Measurements from ENCODE around the gene AGBL1. TPM values are rescaled to one million over a fixed set of nuclear protein-coding genes. Genes with fewer than 3 reads are reported as not detected.

The AGBL1 gene
- total RNA-seq, 3 donors from 2014 or later (not counting 1 experiment from before 2014, with no cell fraction given) = not detected

- H3K27me3 Mint-ChIP-seq (ENCODE audit: low read depth in 2 of 2) = peaks cover 0 to 7% of the 10 kb centered on the region in 2 donors
- no peaks in the 10 kb centered on the region for H3K4me1 ChIP-seq (ENCODE audit: control insufficient read depth, insufficient read depth, low read length)
- DNase-seq = no peak
- H3K27ac Mint-ChIP-seq = no peak overlapping the region
- no peak for TF ChIP-seq CTCF (IDR thresholded peaks at IDR 0.05)
- H3K36me3 ChIP-seq (ENCODE audit: control insufficient read depth, insufficient read depth, low read length) = no peaks in the 10 kb centered on the region
- H3K4me1 Mint-ChIP-seq = no peaks in the 10 kb centered on the region
- no peak overlapping the region for H3K4me3 ChIP-seq (ENCODE audit: low read length)
- intact Hi-C loops (cut with micrococcal nuclease) = no loop called here
- H3K9me3 ChIP-seq (ENCODE audit: control insufficient read depth, insufficient read depth, low read length) = no peaks in the 10 kb centered on the region
- H3K4me3 Mint-ChIP-seq = no peak overlapping the region
- no peak overlapping the region for H3K27ac ChIP-seq (ENCODE audit: low read length)
- 35% methylated on average over 6 of the region's 6 CpGs for whole genome bisulfite sequencing (ENCODE audit: insufficient coverage)
- H3K36me3 Mint-ChIP-seq = no peaks in the 10 kb centered on the region
- H3K27me3 ChIP-seq (ENCODE audit: control insufficient read depth, insufficient read depth, low read length) = no peaks in the 10 kb centered on the region
- peaks cover 0 to 5% of the 10 kb centered on the region in 2 donors for H3K9me3 Mint-ChIP-seq
- ATAC-seq = no peak
Observed at GRCh38 chr15:86316726-86317383, 237.2 kb downstream of the AGBL1 start.

GRCh38 chr15:86317384-86317740 lies 237.7 kb downstream of the AGBL1 start:
- 66% methylated on average over 4 of the region's 4 CpGs for WGBS (ENCODE audit: insufficient coverage)
- H3K9me3 Mint-ChIP-seq = peaks cover 0 to 5% of the 10 kb centered on the region in 2 donors
- intact Hi-C loops (cut with micrococcal nuclease) = no loop called here
- DNase-seq (no peak), ATAC-seq (no peak)
- no peaks in the 10 kb centered on the region for H3K36me3 Mint-ChIP-seq
- Histone ChIP-seq H3K4me3 (ENCODE audit: low read length) (no peak overlapping the region), H3K9me3 (ENCODE audit: control insufficient read depth, insufficient read depth, low read length) (no peaks in the 10 kb centered on the region), H3K36me3 (ENCODE audit: control insufficient read depth, insufficient read depth, low read length) (no peaks in the 10 kb centered on the region), H3K27ac (ENCODE audit: low read length) (no peak overlapping the region), H3K4me1 (ENCODE audit: control insufficient read depth, insufficient read depth, low read length) (no peaks in the 10 kb centered on the region), H3K27me3 (ENCODE audit: control insufficient read depth, insufficient read depth, low read length) (no peaks in the 10 kb centered on the region)
- no peak for TF ChIP-seq CTCF (IDR thresholded peaks at IDR 0.05)
- H3K4me1 Mint-ChIP-seq = no peaks in the 10 kb centered on the region
- H3K4me3 Mint-ChIP-seq = no peak overlapping the region
- H3K27me3 Mint-ChIP-seq (ENCODE audit: low read depth in 2 of 2) = peaks cover 0 to 7% of the 10 kb centered on the region in 2 donors
- no peak overlapping the region for H3K27ac Mint-ChIP-seq

- 67% methylated on average over 1 of the region's 1 CpG for WGBS (ENCODE audit: insufficient coverage)
- no peak for ATAC-seq
Observed at GRCh38 chr15:86322629-86323028, 243.0 kb downstream of the AGBL1 start.

More at GRCh38 chr15:86322629-86323028, 243.0 kb downstream of the AGBL1 start:
- intact Hi-C loops (cut with micrococcal nuclease) = no loop called here
- peaks cover 0 to 10% of the 10 kb centered on the region in 2 donors for H3K9me3 Mint-ChIP-seq
- H3K36me3 ChIP-seq (ENCODE audit: control insufficient read depth, insufficient read depth, low read length) = no peaks in the 10 kb centered on the region
- no peaks in the 10 kb centered on the region for H3K27me3 ChIP-seq (ENCODE audit: control insufficient read depth, insufficient read depth, low read length)
- DNase-seq = no peak
- no peaks in the 10 kb centered on the region for H3K4me1 ChIP-seq (ENCODE audit: control insufficient read depth, insufficient read depth, low read length)
- peaks cover 0 to 8% of the 10 kb centered on the region in 2 donors for H3K27me3 Mint-ChIP-seq (ENCODE audit: low read depth in 2 of 2)
- no peaks in the 10 kb centered on the region for H3K4me1 Mint-ChIP-seq
- H3K4me3 Mint-ChIP-seq = no peak overlapping the region
- no peak overlapping the region for H3K27ac ChIP-seq (ENCODE audit: low read length)
- H3K27ac Mint-ChIP-seq = no peak overlapping the region
- H3K4me3 ChIP-seq (ENCODE audit: low read length) = no peak overlapping the region
- H3K9me3 ChIP-seq (ENCODE audit: control insufficient read depth, insufficient read depth, low read length) = no peaks in the 10 kb centered on the region
- TF ChIP-seq CTCF (IDR thresholded peaks at IDR 0.05) = no peak
- H3K36me3 Mint-ChIP-seq = no peaks in the 10 kb centered on the region
